ENCODE data around the gene DOCK6.

DOCK6 gene

GRCh38 chr19:11244846-11245589 lies 17.3 kb downstream of the DOCK6 start:
- DNase-seq (ENCODE audit: low read depth, low spot score), result no peak

GRCh38 chr19:11243798-11244169 lies 18.5 kb downstream of the DOCK6 start:
- DNase-seq (ENCODE audit: low read depth, low spot score), result no peak

- peak; percentile 89 for DNase-seq (ENCODE audit: low read depth, low spot score)
These were observed 19.2 kb downstream of the DOCK6 start for GRCh38 chr19:11242864-11243797.

DNA sequence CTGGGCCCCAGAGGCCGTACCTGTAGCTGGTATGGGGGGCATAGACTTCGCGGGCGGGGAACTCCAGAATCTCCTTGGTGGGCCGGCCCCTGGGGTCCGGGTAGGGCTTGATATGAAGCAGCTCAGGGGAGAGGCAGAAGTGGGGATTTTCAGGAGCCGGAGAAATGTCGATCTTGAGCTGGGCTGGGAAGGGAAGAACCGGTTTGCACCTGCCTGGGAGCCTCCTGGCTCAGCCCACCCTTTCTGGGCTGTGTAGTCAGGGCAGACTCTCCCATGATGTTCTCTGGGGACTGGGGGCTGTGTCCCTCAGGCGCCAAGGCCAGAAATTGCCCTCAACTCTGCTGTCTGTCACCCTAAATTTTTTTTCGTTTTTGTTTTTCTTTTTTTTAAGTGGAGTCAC lies 20.3 kb downstream of the DOCK6 start:
- no peak for DNase-seq (ENCODE audit: low read depth, low spot score)

- no peak for DNase-seq (ENCODE audit: low read depth, low spot score)
These were observed 22.3 kb downstream of the DOCK6 start for GRCh38 chr19:11240008-11240444.

DNA sequence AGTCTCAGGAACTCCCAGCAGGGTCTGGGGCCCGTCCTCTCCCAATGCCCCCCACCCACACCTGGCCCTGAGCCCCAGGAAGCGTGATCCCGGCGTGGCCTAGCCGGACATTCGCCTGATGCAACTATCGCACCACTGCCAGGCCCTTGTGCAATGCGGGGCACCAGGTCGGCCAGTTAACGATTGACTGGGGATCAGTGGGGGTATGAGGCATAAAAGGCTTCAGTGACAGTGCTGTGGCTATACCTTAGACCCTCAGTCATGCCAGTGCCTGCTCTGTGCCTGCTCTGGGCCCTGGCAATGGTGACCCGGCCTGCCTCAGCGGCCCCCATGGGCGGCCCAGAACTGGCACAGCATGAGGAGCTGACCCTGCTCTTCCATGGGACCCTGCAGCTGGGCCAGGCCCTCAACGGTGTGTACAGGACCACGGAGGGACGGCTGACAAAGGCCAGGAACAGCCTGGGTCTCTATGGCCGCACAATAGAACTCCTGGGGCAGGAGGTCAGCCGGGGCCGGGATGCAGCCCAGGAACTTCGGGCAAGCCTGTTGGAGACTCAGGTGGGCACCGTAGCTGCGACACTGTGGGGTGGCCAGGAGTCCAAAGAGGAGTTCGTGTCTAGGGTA lies 22.8 kb downstream of the DOCK6 start, which contains the start of gene ANGPTL8:
Gene ANGPTL8, plus strand, starts transcription at position 243 of the 624 bp plus-strand sequence. Its CDS starts 19 bp downstream, at position 262.
- no peak for DNase-seq (ENCODE audit: low read depth, low spot score)

DNA sequence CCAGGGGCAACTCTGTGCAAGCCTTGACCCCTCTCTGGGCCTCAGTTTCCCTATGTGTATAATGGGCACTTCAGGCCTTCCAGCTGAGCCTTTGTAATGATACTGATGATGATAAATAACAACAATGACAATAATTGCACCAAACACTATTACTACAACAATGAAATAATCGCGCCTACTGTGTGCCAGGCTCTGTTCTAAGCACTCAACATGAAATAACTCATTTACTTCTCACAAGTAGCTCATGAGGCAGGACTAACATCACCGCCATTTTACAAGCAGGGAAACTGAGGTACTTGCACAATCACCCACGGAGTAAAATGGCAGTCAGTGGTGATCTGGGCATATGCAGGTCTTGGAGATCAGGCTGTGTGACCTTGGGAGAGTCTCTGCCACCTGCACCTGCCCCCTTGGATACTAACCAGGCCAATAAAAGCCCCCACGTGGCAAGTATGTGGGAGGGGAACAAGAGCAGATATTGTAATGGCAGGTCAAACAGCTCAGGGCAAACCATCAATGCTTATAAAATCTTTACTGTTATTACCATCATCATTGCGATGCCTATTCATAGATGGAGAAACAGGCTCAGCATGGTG lies 23.4 kb downstream of the DOCK6 start:
- no peak for DNase-seq (ENCODE audit: low read depth, low spot score)

DNA sequence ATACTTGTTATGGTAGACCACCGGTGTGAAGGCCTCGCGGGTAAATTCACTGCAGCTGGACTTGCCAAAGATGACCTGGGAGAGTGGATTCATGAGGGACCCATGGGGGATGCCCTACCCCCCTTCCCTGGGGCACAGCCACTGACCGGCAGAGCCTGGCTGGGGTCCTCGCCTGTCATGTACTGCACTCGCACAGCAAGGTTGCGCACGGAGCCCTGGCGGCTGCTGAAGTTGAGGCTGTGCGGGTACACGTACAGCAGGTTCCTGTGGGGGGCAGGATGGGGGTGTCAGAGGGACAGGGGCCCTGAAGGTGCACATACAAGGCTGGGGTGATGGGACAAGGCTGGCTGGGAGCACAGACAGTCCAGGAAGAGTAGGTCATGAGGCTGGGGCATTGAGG lies 24.3 kb downstream of the DOCK6 start:
- DNase-seq (ENCODE audit: low read depth, low spot score), result no peak

GRCh38 chr19:11237321-11237720 lies 25.0 kb downstream of the DOCK6 start:
- no peak for DNase-seq (ENCODE audit: low read depth, low spot score)

GRCh38 chr19:11236324-11237301 lies 25.7 kb downstream of the DOCK6 start:
- DNase-seq (ENCODE audit: low read depth, low spot score), result no peak

- DNase-seq (ENCODE audit: low read depth, low spot score), result no peak
These were observed 27.7 kb downstream of the DOCK6 start for GRCh38 chr19:11234486-11235075.

GRCh38 chr19:11233073-11233472 lies 29.3 kb downstream of the DOCK6 start:
- DNase-seq (ENCODE audit: low read depth, low spot score), result no peak

GRCh38 chr19:11232555-11232954 lies 29.8 kb downstream of the DOCK6 start:
- no peak for DNase-seq (ENCODE audit: low read depth, low spot score)

DNA sequence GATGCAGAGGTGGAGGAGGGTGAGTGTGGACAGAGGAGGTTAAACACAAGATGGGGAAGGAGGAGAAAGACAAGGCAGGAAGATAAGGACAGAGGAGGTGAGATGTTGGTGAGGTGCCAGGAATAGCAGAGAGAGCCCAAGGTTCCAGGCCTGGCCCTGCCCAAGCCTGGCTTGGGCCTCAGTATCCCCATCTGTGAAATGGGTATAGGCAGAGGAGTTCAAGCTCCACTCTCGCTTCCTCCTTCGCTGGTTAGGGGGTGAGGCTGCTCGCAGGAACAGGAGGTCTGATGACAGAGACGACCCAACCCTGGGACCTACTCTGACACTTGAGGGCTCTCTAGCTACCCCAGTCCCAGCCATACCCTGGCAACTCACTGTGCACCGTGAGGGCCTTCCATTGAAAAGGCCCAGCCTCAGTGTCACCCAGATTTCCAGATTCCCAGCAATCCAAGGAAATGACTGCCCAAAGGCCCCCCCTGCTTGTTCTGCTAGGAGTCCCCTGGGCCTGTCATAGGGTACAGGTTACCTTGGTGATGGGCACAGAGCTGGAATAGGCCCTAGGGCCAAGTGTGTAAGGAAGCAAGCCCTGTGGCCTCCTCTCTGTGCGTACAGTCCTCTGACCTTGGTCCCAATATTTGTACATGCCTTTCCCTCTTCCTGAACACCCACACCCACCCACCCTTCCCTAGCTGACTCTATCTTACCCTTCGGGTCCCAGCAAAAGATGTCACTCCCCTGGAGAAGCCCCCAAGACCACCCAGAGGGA lies 31.5 kb downstream of the DOCK6 start:
- DNase-seq (ENCODE audit: low read depth, low spot score), result no peak

DNA sequence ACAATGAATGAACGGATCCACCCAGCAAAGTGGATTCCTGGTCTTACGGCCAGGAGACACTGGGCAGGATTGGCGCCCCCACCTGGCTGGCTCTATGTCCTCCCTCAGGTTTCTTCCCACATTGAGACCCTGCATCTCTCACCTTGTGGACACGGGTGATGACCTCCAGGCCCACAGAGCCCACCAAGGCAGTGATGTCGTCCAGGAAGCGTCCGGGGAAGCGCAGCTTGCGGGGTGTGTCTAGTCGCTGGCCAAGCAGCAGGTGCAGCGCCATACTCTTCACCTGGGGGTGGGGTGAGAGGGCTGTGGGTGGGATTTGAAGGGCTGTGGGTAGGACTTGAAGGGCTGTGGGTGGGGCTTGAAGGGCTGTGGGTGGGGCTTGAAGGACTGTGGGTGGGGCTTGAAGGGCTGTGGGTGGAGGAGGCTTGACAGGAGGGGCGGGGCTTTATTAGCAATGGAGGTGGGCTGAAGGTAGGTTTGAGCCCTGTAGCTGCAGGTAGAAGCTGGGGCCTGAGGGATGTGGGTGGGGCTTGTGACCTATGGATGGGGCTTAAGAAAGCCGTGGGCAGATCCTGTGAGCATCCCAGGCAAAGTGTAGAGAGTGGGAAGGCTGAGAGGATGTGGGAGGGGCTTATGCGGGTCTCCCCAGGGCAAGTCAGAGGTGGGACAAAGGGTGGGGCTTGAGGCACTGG lies 35.0 kb downstream of the DOCK6 start:
- DNase-seq (ENCODE audit: low read depth, low spot score), result no peak

DNA sequence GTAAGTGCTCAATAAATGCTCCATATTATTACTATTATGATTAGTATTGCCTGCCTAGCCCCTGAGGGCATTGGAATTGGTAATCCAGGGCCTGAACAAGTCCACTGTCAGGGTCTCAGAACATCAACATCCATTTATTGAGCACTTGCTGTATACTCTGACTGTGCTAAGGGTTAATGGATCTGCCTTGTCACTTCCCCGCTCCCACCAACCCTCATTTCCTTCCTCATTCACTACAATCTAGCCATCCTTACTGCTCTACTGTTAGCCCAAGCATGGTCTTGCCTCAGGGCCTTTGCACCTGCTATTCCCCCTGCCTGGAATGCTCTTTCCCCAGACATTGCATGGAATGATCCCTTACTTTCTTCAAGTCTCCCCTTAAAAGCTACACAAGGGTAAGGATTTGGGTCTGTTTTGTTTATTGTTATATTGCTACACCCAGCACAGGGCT lies 35.6 kb downstream of the DOCK6 start:
- DNase-seq (ENCODE audit: low read depth, low spot score), result no peak

DNA sequence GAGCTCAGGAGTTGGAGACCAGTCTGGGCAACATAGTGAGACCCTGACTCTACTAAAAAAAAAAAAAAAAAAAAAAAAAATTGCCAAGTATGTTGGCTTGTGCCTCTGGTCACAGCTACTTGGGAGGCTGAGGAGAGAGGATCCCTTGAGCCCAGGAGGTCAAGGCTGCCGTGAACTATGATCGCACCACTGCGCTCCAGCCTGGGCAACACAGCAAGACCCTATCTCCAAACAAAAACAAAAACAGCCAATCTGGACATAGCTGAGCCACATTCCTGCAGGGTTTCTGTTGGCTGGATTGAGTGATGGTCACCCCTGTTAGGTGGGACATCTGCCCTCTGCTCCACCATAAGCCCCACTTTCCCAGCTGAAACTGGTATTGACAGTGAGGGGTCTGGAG lies 36.5 kb downstream of the DOCK6 start:
- no peak for DNase-seq (ENCODE audit: low read depth, low spot score)

DNA sequence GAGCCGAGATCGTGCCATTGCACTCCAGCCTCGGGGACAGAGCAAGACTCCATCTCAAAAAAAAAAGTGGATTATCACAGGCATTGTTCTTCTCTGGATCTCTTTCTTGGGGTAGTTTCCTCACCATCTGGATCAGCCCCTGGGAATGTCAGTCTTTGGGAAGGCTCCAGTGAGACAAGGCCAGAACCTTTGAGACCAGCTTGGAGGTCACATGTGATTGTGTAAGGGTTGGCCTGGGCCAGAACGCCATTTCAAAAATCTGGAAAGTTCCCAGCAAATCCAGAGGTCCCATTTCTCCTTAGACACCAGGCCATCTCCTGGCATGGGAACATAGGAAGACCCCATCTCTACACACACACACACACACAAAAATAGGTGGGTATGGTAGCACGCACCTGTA lies 37.2 kb downstream of the DOCK6 start:
- DNase-seq (ENCODE audit: low read depth, low spot score), result no peak

GRCh38 chr19:11224429-11224828 lies 37.9 kb downstream of the DOCK6 start:
- no peak for DNase-seq (ENCODE audit: low read depth, low spot score)
